NCI-H226 (cell line): ENCODE results near the gene GPHB5.
"Not testable (repeated sequence)": the region's sequence is repeated elsewhere in the genome, so short reads cannot be mapped to it uniquely, and the experiment has no call there.

ENCODE experiments used
- DNase-seq: peaks from one replicate; pipeline ENCODE4 v3.0.0-alpha.2; 2015

The GPHB5 gene

DNA sequence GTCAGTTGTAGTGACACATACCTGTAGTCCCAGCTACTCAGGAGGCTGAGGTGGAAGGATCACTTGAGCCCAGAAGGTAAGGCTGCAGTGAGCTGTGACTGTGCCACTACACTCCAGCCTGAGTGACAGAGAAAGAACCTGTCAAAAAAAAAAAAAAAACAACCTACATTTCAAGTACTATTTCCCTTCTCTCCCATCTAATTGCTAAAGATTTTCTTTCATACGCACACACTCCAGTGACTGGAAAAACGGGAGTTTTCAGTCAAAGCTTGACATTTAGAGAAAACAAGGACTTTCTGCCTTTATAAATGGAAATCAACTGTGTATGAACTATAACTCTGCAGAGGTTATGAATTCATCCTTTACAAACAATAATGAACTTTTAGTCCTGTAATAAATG, 25.9 kb downstream of the GPHB5 start:
- DNase-seq = no peak

DNA sequence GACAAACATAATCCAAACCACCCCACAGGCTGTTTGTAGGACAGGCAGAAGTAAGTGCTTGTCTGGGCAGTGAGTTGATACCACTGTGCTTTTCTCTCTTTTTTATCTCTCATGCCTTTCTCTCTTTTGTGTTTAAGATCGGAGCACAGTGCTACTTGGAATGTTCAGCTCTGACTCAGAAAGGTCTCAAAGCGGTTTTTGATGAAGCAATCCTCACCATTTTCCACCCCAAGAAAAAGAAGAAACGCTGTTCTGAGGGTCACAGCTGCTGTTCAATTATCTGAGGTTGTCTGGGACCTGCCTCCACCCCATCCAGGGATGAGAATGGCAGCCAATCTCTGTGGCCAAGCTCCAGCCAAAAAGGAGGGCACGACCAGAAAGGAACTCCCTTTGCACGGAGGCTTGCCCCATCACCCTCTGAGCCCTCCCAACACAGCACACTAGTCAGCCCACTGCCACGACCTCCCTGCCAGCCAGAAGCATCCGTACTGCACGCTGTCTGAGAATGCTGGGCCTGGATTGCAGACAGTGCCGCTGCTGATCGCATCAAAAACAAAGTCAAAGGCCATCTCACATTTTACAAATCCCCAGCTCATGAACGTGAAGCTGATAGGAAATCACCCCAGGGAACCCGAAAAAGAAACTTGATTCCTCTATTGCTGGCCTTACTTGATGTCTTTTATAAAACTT, 27.8 kb downstream of the GPHB5 start:
- DNase-seq = no peak

DNA sequence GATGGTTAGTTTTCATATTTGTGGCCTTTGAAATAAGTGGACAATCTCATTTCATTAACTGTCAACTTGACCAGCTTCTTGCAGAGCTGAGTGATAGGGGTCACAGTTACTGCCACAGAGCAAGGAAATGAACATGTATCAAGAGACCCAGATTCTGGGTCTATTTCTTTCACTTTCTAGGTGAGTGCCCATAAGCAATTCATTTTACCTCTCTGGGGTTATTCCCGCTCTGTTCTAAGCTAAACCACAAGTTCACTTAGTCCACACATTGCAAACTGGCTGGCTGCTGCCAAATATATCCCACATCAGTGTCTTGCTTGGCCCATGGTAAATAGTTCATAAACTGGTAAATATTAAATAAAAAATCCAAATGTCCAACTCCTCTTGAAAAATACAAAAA, 29.9 kb downstream of the GPHB5 start:
- no peak for DNase-seq

DNA sequence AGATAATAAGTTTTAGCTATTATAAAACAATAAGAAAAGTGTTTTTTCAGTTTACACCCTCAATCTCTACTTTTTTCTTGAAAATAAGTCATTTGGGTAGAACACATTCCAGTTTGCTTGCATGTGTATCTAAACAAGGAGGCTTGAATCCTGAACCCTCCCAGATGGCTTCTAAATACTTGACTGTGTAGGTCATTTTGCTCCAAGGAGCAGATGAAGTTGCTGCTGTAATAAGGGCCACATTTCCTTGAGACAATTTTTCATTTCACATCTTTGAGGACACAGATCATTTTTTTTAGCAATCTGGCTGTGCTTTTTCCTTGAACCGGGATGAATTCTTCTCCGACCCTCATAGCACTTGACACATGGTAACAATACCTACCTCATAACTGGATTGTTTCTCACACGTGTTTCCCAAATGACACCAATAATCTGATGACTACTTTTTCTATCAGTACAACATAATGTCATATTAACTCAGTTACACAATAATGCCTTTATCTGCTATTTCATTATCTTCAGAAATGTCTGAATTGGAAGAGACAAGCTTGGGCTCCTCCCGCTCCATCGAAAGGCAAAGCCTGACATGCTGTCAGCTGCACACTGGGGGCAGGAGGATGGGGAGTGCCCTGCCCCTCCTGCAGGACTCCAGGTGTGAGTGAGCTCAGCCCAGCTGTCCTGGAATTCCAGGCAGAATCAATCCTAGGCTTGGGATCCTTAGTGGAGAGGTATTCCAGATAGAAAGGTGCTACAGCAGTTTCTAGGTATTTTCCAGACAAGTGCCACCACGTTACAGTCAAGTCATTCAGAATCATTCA, 30.9 kb downstream of the GPHB5 start:
- no peak for DNase-seq

DNA sequence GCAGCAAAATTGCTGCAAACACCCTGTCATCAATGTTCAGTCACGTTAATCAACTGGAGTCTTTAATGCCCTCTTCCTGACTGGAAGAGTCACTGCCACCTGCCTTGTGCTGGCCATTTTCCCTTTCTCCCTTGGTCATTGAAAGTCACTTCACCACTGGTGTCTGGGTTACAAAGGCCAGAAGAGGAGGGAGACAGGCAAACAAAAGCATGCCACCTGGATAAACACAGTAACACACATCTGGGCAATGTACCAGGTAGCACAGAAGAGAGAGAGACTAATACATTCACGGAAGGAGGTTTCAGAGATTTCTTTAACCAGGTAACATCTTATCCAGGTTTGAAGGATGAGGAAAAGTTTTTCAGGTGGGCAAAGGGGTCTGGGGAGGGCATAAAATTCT, 32.7 kb downstream of the GPHB5 start:
- no peak for DNase-seq

DNA sequence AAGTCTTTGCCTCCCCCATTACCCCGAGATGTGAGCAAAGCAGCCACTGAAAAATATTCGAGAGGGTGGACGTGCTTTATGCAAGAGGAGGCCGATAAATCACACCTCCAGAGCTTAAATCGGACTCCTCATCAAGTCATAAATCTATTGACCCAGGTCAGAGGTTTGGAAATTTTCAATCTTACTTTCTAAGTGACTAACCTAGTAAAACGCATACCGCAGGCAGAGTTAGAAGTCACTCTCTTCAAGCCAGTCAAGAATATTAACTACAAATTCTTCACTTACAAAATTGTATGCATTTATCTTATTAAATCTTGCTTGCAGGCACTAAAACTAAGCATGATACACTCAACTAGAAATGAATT, 34.9 kb downstream of the GPHB5 start:
- DNase-seq = no peak

DNA sequence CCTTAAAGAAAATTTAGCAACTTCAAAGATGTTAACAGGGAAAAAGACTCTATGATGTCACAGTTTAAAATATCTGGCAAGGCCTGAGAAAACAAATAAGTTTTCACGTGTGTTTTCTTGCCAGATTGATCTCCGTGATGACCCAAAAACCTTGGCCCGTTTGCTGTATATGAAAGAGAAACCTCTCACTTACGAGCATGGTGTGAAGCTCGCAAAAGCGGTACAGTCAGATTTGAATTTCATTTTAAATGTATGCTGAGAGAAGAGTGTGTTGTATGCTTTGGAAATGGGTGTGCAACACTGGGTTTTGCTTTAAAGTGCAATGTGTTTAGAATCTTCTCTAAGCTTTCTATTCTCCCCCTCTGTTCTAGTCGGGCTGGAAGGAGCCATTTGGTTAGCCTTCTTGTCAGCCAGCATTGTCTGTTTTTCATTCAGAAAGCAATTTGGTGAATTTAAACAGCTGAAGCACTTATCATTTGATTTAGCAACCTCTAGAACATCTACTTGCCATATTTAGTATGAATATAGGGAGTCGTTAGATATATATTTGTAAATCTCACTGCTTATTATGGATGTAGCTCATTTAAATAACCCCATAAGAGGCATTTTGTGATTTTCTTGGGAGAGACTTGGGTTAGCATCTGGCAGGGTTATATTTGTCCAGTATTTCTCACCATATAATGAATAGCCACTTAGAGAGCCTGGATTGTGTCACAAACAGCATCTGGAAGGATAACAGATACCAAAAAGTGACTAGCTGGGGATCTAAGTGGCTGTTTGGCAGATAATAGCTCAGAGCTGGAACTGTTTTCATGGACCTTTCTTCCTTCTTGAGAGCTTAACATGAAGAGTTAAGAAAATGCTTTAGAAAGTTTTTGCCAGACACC, 35.5 kb downstream of the GPHB5 start:
- DNase-seq = no peak

DNA sequence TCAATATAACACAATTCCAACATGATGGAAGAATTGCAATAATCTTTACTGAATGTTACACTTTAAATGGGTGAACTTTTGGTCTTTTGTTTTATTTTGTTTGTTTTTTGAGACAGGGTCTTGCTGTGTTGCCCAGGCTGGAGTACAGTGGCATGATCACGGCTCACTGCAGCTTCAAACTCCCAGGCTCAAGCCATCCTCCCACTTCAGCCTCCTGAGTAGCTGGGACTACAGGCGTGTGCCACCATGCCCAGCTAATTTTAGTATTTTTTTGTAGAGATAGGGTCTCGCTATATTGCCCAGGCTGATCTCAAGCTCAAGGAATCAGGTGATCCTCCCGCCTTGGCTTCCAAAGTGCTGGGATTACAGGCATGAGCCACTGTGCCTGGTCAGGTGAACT, 38.8 kb downstream of the GPHB5 start:
- not testable (repeated sequence) for DNase-seq

DNA sequence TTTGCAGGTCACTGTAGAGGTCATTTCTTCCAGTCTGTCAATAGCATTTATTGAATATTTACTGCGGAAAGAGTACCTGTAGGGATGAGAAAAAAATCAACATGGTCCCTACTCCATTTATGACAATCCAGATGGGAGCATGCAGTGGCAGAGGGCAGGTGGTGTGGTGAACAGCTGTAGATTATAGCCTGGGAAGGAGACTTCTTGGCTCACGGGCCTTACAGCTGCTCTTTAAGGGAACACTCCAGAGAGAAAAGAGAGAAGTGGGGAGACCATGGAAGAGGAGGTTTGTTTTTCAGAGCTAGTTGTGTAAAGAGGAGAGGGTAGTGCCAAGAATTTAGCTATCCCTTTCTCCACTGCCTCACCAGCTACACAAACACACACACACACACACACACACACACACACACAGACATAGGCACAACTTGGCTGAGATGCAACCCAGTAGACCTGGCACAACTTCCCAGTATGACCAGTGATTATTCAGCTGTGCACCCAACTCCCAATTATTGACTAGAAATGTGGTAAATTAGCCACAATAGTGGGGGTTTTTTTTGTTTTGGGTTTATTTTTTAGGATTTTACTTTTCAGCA, 41.0 kb downstream of the GPHB5 start:
- DNase-seq = no peak

DNA sequence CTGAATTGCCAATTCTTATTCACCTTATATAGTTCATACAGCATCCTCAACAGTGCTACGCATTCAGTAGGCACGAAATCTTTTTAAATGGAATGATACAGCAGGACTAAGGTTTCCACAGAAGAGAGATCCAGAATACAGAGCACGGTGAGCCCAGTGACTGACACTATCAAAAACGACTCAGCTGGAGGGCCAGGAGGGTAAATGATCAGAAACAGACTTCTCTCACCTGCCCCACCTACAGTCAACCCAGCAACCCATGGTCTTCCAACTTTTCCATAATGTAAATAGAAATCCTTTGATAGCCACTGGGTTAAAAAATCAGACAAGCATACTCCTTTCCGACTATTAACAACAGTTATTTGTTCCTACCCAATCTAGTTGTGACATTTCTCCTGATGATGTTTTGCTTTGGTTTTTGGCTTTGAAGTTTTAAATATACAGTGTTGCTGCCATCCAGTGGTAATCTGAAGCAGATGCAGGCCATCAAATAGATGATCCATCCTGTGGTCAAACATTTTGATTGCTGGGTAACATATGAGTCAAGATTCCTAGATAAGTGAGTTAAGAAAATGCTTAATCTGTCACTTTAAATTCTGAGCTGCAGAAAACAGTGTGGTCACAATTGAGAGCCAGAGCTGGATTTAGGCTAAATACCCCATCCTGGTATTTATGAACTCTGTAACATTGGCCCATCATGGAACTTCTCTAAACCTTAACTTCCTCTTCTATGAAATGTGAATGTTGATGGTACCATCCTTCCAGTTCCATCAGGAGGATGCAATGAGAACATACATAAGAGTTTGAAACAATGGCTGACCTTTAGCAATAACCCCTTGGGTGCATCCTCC, 42.0 kb downstream of the GPHB5 start:
- peak; percentile 24 for DNase-seq

DNA sequence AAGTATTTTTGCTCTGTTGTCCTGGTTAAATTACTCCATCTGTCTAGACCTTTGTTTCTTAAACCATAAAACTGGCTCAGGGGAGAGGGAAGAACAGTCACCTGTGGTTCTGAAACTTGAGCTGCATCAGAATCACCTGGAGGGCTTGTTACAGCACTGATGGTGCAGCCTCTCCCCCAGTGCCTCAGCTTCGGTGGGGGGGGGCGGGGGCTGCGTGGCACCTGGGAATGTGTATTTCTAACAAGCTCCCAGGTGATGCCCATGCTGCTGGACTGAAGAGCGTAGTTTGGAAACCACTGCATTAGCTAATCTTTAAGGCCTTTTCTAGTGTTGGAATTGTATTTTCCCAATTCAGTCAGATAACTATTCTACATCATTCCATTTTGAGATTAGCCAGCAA, 42.7 kb downstream of the GPHB5 start:
- DNase-seq = no peak

DNA sequence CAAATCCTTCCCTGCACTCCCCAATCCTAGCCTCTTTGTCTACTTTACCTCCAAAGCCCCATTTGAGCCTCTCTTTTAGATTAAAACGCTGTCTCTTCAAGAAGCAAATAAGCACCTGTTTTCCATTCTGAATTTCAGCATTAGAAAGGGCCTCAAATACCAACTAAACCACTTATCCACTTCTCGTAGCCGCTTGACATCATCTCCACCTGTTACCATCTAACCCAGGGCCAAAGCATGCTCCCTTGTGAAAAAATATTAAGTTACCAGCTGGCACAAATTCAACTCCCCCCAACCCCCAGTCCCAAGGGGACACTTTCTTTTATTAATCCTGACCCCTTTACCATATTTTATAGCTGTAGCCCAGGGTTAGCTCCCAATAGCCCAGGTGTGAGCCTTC, 43.1 kb downstream of the GPHB5 start:
- DNase-seq = no peak

DNA sequence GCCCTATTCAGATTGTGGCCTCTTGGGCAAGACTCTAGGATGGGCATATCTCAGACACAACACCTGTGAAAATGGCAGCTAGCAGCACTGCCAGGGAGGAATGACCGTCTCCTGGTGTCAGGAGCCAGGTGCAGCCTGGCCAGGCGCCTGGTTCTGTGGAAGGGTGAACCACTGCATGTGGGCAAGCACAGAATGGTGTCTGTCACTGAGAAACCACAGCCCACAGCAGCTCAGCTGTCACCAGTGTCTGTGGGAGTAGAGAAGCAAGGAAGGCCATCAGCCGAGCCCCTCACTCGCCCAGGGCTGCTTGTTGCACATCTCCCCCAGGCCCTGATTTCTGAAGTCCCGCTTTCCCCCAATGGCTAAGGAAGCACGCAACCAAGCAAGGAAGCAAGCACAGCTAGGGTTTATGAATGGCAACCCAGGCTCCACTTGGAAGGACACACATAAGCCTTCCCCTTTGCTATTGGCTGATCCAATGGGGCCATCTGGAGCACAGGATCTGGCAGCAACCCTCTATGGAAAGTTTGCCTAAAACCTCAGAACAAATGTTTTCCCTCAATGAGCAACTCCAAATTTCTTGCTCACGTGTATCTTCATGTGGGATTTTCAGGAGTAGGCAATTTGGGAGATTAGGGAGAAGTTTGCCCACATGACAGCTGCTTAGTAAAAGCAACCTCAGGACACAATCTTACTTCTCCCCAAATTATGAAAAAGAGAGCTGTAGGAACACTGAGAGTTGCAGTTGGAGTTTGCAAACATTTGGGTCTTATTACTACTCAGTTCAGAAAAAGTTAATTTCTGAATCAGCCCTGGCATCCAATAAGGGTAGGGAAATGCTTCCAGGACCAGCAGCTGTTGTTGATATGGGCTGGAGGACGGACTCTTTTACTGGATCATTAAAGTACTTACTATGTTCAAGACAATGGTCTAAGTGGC, 44.7 kb downstream of the GPHB5 start:
- no peak for DNase-seq

DNA sequence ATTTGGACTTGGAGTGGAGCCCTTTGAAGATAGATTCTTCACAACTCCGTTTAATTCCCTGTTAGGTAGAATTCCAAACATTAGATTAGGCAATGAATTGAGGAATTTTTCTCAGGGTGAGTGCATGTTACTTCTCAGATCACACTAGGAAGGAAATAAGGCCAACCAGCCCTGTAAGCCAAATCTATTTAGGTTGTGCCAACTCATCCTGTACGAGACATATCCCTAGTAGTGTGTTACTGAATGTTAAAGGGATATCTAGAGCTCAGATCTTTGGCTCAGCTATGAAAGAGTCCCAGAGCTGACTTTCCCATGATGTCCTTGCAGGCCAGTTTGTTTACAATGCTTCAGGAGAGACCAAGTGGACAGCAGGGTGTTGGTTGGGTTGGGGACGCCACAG, 45.6 kb downstream of the GPHB5 start:
- DNase-seq = no peak

DNA sequence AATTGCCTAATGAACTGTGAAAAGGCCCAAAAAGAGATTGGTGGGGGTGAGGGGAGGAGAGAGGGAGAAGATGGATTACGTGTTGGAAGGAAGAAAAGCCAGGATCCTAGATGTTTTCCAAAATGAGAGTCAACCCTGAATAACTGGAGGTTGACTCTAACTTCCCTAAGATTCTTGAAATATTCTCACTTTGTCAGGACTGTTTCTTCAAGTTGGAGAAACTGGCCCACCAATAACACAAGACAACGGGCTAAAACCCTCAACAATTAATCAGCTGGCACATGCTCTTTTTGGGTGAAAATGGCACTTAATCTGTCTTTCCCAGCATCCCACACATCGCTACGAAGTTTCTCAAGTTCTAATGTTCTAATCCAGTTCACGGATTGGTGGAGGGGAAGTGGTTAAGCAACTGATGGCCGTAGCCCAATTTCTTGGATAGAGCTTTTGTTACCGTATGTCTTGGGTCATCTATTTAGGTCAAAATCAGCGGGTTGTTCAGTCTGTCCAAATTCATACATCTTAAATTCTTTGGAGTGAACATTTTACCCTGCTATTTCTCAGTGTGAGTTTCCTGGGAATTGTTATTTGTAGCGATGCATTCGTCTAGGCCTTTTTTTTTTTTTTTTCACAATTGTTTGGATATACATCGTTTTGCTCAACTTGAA, 49.0 kb downstream of the GPHB5 start:
- no peak for DNase-seq

DNA sequence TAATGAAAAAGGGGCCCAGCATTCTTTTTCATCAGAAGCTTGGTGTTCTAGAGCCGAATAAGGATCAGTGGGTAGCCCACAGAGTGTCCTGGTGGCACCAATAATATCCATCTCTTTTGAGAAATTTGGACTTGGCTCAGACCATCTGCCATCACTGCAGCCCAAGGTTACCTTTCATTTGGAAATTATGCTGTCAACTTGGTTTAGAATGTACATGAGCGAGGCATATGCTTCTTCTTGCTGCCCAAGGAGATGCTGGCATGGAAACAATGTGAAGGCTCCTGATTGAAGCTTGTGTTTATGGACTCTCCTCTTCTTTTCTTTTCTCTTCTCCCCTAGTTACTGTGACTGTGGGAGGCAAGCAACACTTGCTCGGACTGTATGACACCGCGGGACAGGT, 50.0 kb downstream of the GPHB5 start:
- DNase-seq = no peak

DNA sequence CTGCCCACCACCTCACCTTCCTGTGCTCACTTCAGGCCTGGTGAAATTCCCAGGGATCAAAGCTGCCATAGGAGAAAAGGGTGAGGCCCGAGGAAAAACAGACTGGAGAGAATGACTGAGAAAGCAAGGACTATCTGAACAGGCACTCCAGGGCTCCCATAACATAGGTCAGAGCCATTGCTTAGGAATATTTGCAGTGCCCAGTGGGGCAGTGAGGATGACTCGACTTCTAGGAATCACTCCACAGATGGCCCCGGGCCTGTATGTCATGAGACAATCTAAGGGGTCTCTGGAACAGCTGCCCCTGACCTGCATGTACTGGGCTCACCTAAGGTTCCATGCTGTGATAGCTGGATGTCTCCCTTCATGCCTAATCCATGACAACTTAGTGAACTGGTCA, 51.6 kb downstream of the GPHB5 start:
- DNase-seq = no peak

DNA sequence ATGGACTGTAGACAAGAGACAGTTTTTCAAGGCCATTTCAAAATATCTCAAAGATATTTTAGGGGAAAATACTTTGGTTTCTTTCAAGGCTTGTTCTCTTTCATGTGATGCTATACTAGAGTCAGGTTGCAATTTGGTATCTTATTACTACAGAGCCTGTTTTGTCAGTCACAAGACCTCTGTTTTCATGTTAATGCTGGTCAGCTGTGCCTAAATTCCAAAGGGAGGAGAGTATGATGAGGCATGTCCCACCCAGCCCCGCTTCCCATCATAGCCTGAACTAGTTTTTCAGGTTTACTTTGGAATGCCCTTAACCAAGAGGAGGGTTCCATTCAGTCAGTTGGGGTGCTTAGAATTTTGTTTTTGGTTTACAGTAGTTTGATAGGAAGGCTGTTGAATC, 52.6 kb downstream of the GPHB5 start:
- DNase-seq = no peak
